GM11168 (cell line): Measurements from ENCODE around the gene CD84.
"Not testable (repeated sequence)": the region's sequence is repeated elsewhere in the genome, so short reads cannot be mapped to it uniquely, and the experiment has no call there.

Experiments used
- in situ Hi-C: fragments of 300-500 bp; cut with MboI; formaldehyde crosslinking; loops from one replicate; pipeline ENCODE4 v1.12.0; 2022; ENCODE audit warnings: low sequenced_read_pairs; ENCODE audit not compliant: unreplicated experiment

CD84 gene, protein sequence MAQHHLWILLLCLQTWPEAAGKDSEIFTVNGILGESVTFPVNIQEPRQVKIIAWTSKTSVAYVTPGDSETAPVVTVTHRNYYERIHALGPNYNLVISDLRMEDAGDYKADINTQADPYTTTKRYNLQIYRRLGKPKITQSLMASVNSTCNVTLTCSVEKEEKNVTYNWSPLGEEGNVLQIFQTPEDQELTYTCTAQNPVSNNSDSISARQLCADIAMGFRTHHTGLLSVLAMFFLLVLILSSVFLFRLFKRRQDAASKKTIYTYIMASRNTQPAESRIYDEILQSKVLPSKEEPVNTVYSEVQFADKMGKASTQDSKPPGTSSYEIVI

DNA sequence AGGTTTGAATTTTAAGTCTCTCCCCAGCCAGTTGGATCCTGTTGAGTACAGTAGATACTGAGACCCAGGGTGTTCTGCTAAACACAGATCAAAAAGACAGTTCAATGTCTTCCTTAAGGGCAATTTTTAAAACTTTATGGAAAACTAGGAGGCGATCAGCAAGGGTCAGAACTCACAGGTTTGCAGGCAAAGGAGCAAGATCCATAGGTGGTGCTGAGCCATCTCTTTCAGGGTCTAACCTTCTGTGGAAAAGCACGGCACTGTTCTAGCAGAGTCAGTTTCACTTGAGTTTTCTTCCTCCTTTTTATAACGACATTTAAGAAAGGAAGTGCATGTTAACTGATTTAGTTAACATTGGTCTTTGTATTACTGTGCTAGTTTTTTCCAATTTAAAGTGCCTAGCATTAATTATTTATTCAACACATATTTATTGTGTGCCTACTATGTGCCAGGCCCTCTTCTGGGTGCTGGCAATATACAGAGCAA is at the start of gene CD84:
Gene CD84, minus strand, starts transcription at position 281 of the 486 bp plus-strand sequence. Its CDS starts 59 bp downstream, at position 222.
- in situ Hi-C loops, result no loop called here

DNA sequence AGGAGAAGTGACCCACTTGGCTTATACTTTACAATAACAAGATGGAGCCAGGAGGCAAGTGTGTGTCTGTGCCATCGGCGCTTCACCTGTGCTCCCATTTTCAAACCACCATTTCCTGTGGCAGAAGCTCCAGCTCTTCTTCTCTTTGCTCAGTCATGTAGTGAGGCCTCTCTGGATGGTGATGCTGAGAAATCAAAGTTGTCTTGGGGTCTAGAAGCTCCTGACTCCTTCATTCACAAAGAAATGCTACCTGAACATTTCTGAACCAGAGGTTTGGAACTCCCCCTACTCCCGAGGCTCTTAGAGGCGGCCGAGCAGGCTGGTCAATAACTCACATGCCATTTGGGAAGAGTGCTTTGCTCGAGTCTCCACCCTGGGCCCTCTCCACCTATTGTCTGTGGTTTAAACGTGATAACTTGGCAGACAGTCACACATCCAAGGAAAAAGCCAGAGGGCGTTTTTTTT is 49.5 kb upstream of the CD84 start:
- in situ Hi-C loops, result no loop called here

DNA sequence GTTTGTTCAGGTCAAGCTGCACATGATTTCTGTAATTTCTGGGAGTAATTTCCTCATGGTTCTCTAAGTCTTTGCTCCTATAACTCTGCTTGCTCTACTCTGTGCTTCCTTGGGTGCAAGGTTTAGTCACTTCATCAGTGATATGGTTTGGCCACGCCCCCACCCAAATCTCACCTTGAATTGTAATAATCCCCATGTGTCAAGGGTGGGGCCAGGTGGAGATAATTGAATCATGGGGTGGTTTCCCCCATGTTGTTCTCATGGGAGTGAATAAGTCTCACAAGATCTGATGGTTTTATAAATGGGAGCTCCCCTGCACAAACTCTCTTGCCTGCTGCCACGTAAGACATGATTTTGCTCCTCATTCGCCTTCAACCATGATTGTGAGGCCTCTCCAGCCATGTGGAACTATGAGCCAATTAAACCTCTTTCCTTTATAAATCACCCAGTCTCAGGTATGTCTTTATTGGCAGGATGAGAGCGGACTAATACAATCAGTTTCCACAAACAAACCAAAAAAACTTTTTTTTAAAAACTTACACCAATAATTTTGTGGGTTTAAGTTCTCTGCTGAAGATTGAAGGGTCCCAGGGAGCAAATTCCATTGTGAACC is 48.5 kb upstream of the CD84 start:
- in situ Hi-C loops, result not testable (repeated sequence)

DNA sequence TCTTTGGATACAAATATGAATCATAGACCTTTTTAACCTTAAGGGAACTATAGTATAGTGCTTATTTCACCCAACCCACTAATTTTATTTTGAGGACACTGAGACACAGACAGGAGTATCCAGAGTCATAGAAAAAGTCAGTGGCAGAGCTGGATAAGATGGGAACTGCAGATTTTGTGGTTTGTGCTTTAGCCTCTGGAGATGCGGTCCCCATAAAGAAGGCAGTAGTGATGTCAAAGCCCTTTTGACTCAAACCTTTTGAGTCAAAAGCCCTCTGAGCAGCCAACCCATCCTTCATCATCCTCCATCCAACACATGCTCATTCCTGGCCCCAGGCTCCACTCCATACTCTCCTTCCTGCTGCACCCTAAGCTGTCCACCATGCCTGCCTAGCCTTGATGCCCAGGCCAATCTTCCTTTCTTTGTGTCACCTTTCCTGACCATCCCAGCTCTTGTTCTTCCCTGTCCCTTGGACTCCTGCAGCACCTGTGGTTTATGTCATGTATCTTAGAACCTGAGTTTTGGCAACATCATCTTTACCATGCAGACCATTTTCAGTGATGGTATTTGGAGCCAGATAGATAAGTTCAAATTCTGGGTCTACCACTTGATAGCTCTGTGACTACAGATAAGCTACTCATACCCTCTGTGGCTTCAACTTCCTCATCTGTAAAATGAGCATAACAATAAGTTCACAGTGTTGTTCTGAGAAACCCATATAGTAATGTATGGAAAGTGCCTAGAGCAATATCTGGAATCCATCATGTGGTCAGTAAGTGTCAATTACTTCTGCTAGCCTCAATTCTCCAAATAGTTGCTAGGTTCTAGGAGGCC is 47.4 kb upstream of the CD84 start:
- in situ Hi-C loops, result no loop called here

DNA sequence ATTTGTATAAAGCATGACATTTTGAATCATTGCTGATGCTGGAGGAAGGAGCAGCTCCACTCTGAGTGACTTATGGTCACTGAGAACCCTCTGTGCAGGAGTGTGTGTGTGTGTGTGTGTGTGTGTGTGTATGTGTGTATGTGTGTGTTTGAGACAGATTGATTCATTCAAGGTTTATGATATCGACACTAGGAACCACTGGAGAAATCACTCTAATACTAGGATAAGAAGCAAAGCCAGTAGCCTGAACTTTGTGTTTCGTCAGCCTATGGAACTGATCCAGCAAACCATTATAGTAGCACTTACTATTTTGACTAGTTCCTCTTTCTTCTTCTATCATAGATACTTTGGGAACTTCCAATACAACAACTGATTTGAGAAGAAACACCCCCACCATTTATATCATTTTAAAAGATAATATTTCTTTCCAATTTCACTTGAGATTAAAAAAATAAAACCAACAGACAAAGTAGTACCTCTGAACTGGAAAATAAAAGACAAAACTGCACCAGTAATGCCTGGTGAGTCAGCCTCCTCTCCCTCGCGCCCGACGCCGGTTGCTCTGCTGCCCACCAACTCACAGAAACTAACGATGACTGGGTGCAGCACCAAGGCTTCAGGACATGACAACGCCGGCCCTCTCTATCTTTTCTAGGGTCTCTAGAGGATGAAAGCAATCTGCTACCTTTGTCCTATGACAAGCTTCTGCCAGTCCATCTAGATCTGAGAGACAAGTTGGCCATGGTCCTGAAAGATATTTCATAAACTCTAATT is 46.6 kb upstream of the CD84 start:
- in situ Hi-C loops, result no loop called here

DNA sequence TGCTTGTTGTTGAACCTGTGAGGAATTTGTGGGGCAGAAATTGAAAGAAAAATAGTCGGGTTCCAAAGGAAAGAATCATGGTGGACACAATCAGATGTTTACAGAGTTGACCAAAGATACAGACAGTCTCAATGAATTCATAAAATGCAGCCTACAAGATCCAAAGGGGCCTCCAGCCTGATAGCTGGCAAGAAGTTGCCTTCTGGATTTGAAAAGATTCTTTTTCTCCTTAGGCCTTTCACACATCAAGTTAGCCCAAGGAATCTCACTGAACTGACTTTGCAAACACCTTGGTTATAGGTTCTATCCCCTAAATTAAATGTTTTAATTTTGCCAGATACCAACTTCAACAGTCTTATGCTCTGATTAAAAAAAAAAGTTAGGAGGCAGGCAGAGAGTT is 46.0 kb upstream of the CD84 start:
- in situ Hi-C loops, result no loop called here

DNA sequence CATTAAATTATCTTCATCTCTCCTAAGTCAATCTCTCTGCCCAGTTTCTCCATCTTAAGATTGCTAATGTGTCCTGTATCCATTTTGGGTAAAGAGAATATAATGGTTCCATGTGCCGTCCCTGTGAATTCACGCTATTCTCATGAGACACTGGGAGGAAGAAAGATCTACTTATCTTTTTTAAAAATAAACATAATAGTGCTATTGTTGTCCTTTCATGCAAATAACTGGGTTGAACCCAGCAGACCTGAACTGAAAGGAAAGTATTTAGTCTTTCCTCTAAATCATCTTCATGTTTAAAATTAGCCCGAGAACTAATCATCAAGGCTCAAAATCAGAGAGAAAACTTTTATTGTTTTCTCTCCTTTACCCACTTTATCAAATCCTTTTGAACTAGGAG is 45.2 kb upstream of the CD84 start:
- in situ Hi-C loops, result no loop called here

DNA sequence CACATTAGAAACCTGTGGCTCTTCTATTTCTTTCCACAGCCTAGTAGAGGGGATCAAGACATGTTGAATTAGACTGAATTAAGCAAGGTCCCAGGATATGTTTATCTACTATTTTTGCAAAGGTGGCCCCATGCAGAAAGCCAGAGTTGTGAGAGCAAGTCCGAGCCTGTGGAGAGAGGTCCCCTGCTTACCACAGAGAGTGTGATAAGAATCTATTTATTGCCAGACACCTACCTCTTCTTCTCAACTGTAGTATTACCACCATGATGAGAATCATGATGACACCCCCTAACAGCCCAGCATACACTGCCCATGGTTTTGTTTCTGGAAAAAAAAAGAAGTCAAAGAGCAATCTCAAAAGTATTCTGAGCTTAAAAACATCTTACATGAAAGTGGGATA is 44.6 kb upstream of the CD84 start:
- in situ Hi-C loops, result no loop called here

DNA sequence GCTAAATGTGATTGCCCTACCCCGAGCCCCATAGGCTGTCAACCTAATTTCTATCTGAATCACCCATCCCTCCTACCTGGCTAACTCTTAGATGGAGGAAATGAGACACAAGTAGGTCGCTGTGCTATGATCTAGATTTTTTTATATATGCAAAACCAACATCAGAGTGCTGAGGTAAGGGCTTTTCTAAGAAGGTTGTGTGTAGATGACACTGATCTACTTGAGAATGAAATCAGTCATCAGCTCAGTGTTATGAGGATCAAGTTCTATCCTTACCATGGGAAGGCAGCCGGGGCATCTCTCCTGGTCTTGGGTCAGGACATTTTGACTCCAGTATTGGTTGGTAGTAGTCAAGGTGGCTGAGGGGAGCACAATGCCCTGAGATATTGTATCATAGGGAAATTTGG is 43.9 kb upstream of the CD84 start:
- in situ Hi-C loops, result no loop called here

DNA sequence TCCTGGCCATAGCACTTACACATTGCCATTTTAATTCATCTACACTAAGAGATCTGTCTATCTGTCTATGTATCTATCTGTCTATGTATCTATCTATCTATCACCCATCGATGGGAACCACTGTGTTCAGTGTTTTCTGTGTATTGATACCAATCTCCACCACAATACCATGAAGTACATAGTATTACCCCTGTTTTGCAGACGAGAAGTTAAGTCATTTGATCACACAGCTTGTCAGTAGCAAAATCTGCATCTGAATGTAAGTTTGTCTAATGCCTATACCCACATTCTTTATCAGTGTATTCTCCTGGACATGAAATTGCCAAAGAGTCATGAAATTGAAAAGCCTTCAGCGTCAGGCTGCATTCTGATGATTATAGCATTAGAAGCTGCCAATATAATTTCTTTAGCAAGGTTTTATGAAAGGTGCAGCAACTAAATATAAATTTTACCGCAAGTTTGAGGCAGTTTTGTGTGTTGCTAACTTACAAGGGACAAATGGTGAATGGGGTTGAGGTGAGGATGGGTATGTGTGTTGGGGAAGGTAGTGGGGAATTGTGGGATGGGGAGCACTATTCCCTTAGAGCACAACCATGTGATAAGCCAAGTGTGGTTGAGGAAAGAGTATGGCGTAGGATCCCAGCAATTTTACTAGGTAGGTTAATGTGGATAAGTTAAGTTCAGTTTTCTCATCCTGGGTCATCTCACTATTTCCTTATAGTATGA is 43.4 kb upstream of the CD84 start:
- in situ Hi-C loops, result no loop called here

DNA sequence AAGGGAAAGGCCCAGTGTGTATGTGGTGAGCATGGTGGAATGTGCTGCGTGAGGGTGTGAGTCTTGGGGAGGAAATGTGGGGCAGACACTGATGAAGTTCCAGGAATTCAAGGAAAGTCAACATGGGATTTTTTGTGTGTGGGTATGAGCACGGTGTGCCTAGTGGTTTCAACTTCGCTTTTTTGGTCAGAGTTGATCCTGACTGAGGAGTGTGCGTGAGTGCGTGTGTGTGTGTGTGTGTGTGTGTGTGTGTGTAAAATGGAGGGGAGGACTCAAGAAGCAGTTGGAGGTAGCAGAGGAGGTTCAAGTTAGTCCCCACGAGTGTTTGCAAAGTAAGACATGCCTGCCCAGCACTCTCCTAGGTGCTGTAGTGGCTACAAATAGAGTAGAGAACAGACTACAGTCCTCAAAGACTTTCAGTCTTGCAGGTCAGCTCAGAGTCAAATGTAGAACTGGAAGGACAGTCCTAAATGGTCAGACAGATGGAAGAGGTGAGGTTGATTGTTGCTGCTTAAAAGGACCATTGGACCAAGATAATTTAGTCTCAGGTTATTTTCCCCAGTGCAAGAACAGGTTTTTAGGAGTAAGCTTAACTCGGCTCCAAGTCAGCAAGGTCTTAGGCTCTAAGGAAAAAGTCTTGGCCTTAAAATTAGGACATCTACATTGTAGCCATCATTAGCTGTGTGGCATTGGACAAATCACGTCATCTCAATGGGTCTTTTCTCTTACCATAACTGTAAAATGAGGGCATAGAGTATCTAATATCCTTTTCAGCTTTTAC is 42.5 kb upstream of the CD84 start:
- in situ Hi-C loops, result no loop called here

DNA sequence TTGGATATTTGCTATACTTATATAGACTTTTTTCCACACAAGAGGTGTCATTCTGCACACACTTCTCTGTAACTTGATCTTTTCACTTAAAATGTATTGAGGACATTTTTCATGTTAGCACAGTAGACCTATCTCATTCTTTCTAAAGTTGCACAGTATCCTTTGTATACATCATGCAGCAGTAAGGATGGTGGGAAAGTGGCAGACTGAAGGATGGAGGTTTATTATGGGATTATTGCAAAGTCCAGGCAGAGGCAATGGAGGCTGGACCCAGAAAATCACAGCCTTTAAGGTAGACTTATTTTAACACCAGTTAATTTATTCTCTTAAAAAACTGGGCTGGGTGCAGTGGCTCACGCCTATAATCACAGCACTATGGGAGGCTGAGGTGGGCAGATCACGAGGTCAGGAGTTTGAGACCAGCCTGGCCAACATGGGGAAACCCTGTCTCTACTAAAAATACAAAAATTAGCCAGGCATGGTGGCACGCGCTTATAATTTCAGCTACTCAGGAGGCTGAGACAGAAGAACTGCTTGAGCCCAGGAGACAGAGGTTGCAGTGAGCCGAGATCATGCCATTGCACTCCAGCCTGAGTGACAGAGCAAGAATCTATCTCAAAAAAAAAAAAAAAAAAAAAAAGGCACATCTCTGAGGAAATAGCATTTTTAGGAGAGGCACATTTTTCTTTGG is 41.8 kb upstream of the CD84 start:
- in situ Hi-C loops, result no loop called here

DNA sequence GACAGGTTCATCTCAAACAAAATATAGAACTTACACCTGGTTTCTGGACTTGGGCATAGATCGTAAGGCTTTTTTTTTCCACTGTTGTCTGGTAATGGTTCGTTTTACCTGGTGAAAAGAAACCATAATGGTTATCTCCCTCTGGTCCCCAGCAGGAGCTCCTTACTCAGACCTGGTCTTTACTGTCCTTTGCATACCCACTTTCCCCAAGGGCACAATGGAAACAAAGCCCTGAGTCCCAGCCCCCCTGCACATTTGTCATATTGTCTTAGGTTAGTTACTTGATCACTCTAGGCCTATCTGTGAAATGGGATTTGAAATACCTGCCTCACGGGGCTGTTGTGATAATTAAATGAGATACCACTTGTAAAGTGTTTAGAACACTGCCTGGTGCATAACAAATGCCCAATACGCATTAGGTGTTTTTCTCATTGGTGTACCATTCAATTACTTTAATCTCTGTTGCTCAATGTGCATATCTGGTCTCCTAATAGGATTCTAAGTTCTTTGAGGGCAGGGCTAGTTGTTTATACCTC is 40.5 kb upstream of the CD84 start:
- in situ Hi-C loops, result no loop called here

DNA sequence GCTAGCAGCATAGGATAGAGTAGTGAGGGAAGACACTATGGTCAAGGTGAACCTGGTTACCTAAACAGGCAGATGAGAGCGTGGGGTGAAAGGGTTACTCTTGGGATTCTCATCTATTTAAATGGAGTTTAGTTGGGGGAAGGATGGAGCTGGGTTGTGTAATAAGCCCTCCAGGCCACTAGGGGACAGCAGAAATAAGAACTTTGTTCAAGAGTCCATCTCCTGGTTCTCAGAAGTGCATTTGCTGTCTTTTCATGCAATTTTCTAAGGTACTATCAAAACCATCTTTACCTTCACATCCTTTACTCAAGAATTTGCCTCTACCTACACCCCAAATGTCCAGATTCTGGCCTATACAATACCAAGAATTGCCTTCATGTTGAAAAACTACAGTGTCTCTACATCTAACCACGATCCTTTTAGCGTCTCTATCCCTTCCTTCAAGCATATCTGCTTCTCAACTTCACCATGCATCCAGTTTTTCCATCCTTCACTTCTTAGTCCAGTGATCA is 39.5 kb upstream of the CD84 start:
- in situ Hi-C loops, result no loop called here

DNA sequence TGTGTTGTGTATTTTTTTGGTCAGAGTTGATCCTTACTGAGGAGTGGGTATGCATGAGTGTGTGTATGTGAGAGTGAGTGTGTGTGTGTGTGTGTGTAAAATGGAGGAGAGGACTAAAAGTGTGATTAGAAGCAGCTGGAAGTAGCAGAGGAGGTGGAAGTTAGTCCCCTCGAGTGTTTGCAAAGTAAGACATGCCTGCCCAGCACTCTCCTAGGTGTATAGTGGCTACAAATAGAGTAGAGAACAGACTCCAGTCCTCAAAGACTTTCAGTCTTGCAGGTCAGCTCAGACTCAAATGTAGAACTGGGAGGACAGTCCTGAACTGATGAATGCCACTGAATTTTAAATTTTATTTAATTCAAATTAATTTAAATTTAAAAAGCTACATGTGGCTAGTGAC is 39.0 kb upstream of the CD84 start:
- in situ Hi-C loops, result no loop called here

DNA sequence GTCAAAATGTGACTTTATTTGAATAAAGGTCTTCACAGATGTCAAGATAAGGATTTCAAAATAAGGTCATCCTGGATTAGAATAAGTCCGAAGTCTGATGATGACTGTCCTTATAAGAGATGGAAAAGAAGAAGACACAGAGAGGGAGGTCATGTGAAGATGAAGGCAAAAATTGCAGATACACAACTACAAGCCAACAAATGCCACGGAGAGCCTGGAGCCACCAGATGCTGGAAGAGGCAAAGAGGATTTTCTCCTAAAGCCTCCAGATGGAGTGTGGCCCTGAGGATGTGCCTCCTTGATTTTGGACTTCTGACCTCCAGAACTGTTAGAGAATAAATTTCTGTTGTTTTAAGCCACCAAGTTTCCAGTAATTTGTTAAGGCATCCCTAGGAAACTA is 36.4 kb upstream of the CD84 start:
- in situ Hi-C loops, result no loop called here

DNA sequence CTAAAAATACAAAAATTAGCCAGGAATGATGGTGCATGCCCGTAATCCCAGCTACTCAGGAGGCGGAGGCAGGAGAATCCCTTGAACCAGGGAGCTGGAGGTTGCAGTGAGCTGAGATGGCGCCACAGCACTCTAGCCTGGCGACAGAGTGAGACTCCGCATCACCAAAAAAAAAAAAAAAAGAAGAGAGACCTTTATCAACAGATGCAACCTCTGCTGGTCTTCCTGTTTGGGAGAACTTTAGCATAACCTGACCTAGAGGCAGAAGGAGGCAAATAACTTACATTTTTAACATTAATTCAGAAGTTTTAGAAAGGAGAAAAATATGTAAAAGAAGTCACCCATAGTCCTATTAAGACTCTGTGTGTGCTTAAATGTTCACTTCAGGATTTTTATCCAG is 35.1 kb upstream of the CD84 start:
- in situ Hi-C loops, result no loop called here
